Kidney tubule cell (primary cell): ENCODE results near the gene SBSN.

Source experiments
- DNase-seq: peaks from one replicate; pipeline ENCODE4 v3.0.0-alpha.2; 2018; ENCODE audit warnings: low spot score

The SBSN gene

DNA sequence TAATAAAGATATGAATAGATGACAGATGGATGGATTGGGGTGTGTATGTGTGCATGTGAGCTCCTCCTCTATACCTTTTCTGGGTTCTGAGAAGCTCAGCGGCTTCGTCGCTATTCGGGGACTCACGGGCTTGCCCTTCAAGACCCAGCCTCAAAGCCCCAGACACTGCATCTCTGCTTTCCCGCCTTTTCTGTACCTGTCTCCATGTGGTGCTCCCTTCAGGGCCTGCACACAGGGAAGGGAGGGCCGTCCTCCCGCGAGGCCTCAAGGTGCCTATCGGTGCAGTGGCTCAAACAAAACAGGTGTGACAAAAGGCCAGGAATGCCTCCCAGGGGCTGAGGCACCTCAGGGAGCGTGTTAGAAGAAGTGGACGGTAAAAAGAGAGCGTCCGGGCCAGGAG is 54.0 kb downstream of the SBSN start:
- DNase-seq, result no peak
